HepG2 (cell line): ENCODE data around the gene YEATS4. TPM values are rescaled to one million over a fixed set of nuclear protein-coding genes. Genes with fewer than 3 reads are reported as not detected.
A peak's percentile ranks its signal among the peaks of the same experiment; 100 is the strongest.

Source experiments
- ATF7-NPFF ChIP-seq: sonication (generic); formaldehyde crosslinking; IDR thresholded peaks from 2 replicates; pipeline ENCODE4 v1.8.1; 2023; ENCODE audit warnings: mild to moderate bottlenecking, low read depth, missing genetic modification reagents, moderate library complexity
- CCDC6 ChIP-seq: sonication (generic); formaldehyde crosslinking; IDR thresholded peaks from 2 replicates; pipeline ENCODE4 v1.8.1; 2022; ENCODE audit warnings: mild to moderate bottlenecking, missing genetic modification reagents, moderate library complexity
- MAZ ChIP-seq, 2 experiments: sonication (generic) in 1 of 2; formaldehyde crosslinking in 1 of 2; IDR thresholded peaks; 2 replicates each; pipeline versions ENCODE4 v1.5.0 to v1.6.1; 2012 to 2020; ENCODE audit warnings: low read depth in 2 of 2, mild to moderate bottlenecking in 2 of 2, borderline replicate concordance in 1 of 2, improper control_type of control experiment in 1 of 2, low read length in 1 of 2, missing genetic modification reagents in 1 of 2, moderate library complexity in 1 of 2
- POLR2A ChIP-seq, 2 experiments: IDR thresholded peaks; 2 replicates each; pipeline ENCODE4 v1.6.1; 2011; ENCODE audit warnings: low read depth in 2 of 2, low read length in 2 of 2, mild to moderate bottlenecking in 1 of 2, moderate library complexity in 1 of 2; ENCODE audit not compliant: insufficient read depth in 1 of 2
- RORA ChIP-seq: sonication (generic); formaldehyde crosslinking; IDR thresholded peaks from 2 replicates; pipeline ENCODE4 v1.5.0; 2020; ENCODE audit warnings: mild to moderate bottlenecking, missing genetic modification reagents, moderate library complexity
- SRY ChIP-seq: sonication (generic); formaldehyde crosslinking; IDR thresholded peaks from 2 replicates; pipeline ENCODE4 v1.8.0; 2022; ENCODE audit warnings: mild to moderate bottlenecking, missing genetic modification reagents
- TCF7L2 ChIP-seq: IDR thresholded peaks from 2 replicates; pipeline ENCODE4 v1.6.1; 2011; ENCODE audit warnings: mild to moderate bottlenecking, low read depth, low read length, moderate library complexity
- TRIM24 ChIP-seq: sonication (generic); formaldehyde crosslinking; IDR thresholded peaks from 2 replicates; pipeline ENCODE4 v1.8.0; 2022; ENCODE audit warnings: mild to moderate bottlenecking, missing genetic modification reagents
- ZFY ChIP-seq: sonication (generic); formaldehyde crosslinking; IDR thresholded peaks from 2 replicates; pipeline ENCODE4 v1.4.0; 2020; ENCODE audit warnings: missing genetic modification reagents
- ZKSCAN8 ChIP-seq: IDR thresholded peaks from 2 replicates; pipeline ENCODE4 v1.6.1; 2016; ENCODE audit warnings: borderline replicate concordance, missing genetic modification reagents, missing compliant biosample characterization
- ZSCAN31 ChIP-seq: sonication (generic); formaldehyde crosslinking; IDR thresholded peaks from 2 replicates; pipeline ENCODE4 v1.5.0; 2020; ENCODE audit warnings: low read depth, mild to moderate bottlenecking, missing genetic modification reagents
- polyA plus RNA-seq, 8 experiments: library from polyadenylated mRNA; depleted of rRNA in 3 of 8; stranded (reverse) in 7 of 8; unstranded in 1 of 8; fragments of >200 nt; fragmentation: Illumina TruSeq in 4 of 8; extraction: Trizol in 4 of 8; gene quantifications; 2 replicates each; pipeline versions ENCODE4 v1.2.1 to v1.2.3, GENCODE V29; 2011 to 2016; ENCODE audit warnings: low read depth in 4 of 8, missing spikeins in 1 of 8, mixed read lengths in 1 of 8; ENCODE audit not compliant: insufficient read depth in 1 of 8
- total RNA-seq, 5 experiments: library from RNA; depleted of rRNA; stranded (reverse); fragments of >200 nt; fragmentation: Illumina TruSeq; extraction: Trizol; gene quantifications; 2 replicates each; pipeline ENCODE4 v1.2.3, GENCODE V29; 2016; ENCODE audit warnings: low read depth in 1 of 5
- TF ChIP-seq, protein P1 (sequence below), 2 experiments: sonication (generic) in 1 of 2; formaldehyde crosslinking in 1 of 2; IDR thresholded peaks; 2 replicates each; pipeline versions ENCODE4 v1.4.0 to v1.6.1; 2018 to 2020; ENCODE audit warnings: missing genetic modification reagents in 2 of 2, borderline replicate concordance in 1 of 2, low read depth in 1 of 2, mild to moderate bottlenecking in 1 of 2, missing biosample characterization in 1 of 2
- TF ChIP-seq, protein P2 (sequence below): sonication (generic); formaldehyde crosslinking; IDR thresholded peaks from 2 replicates; pipeline ENCODE4 v1.4.0; 2020; ENCODE audit warnings: missing genetic modification reagents
- TF ChIP-seq, protein P3 (sequence below): sonication (generic); formaldehyde crosslinking; IDR thresholded peaks from 2 replicates; pipeline ENCODE4 v1.4.0; 2020; ENCODE audit warnings: missing genetic modification reagents

YEATS4 gene
- total and polyA plus RNA-seq, 2 of the 13 experiments (the other 11 are each of a cell fraction or from before 2014, with no cell fraction given), result 16.8 to 45.0 TPM

DNA sequence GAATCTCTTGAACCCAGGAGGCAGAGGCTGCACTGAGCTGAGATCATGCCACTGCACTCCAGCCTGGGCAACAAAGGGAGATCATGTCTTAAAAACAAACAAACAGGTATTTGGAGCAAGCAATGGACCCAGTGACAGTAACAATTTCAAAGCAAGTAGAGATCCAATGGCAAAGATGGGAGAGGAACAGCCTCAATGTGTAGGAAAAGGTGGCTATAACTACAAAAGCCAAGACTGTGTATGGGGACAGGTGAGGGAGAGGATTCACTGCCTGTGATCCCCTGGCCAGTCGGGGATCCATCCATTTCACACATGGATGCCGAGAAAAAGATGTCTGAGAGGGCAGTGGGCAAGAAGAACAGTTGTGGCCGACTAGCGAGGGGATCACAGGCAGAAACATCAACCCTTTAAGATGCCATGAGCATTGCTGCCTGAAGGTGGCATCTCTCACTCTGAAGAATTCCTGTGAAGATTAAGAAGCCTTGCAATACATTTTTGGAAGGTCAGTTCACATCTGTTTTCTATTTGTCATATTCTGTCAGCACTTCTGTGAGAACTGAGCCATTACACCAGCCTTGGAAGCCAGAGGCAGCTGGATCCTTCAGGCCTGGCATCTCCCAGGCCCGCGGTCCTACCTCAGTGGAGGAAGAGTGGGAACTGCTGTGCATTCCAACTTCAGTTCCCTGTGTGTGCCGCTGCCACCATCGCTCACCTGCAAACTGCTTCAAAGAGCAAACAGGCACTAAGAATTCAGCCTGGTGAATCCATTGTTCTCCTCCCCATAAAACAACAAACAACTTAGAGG is 56.1 kb downstream of the YEATS4 start (continued):
- TF ChIP-seq MAZ (IDR thresholded peaks at IDR 0.05; ENCODE audit: borderline replicate concordance, low read depth, low read length) (no peak), MAZ (CRISPR knock-in tag; IDR thresholded peaks at IDR 0.05; ENCODE audit: low read depth) (no peak), ATF7-NPFF (CRISPR knock-in tag) (0 out of 2 replicates have a peak, but pooled peaks have one; percentile 11), CCDC6 (CRISPR knock-in tag) (no peak), RORA (CRISPR knock-in tag) (no peak), POLR2A (IDR thresholded peaks at IDR 0.05; ENCODE audit: insufficient read depth in 1 of 2, low read depth in 2 of 2, low read length in 2 of 2) (0 out of 4 replicates have a peak, but pooled peaks of 1 of the 2 experiments have one; percentile 10), SRY (0 out of 2 replicates have a peak, but pooled peaks have one; percentile 69), TRIM24 (CRISPR knock-in tag) (no peak), ZFY (0 out of 2 replicates have a peak, but pooled peaks have one; percentile 29), ZKSCAN8 (CRISPR knock-in tag) (peak; percentile 46; the same call in 1 of the 2 replicates), ZSCAN31 (peak; percentile 49; the same call in 1 of the 2 replicates), TCF7L2 (no peak)
- TF ChIP-seq, protein P1, sequence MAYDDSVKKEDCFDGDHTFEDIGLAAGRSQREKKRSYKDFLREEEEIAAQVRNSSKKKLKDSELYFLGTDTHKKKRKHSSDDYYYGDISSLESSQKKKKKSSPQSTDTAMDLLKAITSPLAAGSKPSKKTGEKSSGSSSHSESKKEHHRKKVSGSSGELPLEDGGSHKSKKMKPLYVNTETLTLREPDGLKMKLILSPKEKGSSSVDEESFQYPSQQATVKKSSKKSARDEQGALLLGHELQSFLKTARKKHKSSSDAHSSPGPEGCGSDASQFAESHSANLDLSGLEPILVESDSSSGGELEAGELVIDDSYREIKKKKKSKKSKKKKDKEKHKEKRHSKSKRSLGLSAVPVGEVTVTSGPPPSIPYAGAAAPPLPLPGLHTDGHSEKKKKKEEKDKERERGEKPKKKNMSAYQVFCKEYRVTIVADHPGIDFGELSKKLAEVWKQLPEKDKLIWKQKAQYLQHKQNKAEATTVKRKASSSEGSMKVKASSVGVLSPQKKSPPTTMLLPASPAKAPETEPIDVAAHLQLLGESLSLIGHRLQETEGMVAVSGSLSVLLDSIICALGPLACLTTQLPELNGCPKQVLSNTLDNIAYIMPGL (CRISPR knock-in tag; IDR thresholded peaks at IDR 0.05; ENCODE audit: borderline replicate concordance in 1 of 2, low read depth in 1 of 2), result peak in 1 of 2 experiments; percentile 59; a peak in 2 of 4 replicates
- TF ChIP-seq, protein P2, sequence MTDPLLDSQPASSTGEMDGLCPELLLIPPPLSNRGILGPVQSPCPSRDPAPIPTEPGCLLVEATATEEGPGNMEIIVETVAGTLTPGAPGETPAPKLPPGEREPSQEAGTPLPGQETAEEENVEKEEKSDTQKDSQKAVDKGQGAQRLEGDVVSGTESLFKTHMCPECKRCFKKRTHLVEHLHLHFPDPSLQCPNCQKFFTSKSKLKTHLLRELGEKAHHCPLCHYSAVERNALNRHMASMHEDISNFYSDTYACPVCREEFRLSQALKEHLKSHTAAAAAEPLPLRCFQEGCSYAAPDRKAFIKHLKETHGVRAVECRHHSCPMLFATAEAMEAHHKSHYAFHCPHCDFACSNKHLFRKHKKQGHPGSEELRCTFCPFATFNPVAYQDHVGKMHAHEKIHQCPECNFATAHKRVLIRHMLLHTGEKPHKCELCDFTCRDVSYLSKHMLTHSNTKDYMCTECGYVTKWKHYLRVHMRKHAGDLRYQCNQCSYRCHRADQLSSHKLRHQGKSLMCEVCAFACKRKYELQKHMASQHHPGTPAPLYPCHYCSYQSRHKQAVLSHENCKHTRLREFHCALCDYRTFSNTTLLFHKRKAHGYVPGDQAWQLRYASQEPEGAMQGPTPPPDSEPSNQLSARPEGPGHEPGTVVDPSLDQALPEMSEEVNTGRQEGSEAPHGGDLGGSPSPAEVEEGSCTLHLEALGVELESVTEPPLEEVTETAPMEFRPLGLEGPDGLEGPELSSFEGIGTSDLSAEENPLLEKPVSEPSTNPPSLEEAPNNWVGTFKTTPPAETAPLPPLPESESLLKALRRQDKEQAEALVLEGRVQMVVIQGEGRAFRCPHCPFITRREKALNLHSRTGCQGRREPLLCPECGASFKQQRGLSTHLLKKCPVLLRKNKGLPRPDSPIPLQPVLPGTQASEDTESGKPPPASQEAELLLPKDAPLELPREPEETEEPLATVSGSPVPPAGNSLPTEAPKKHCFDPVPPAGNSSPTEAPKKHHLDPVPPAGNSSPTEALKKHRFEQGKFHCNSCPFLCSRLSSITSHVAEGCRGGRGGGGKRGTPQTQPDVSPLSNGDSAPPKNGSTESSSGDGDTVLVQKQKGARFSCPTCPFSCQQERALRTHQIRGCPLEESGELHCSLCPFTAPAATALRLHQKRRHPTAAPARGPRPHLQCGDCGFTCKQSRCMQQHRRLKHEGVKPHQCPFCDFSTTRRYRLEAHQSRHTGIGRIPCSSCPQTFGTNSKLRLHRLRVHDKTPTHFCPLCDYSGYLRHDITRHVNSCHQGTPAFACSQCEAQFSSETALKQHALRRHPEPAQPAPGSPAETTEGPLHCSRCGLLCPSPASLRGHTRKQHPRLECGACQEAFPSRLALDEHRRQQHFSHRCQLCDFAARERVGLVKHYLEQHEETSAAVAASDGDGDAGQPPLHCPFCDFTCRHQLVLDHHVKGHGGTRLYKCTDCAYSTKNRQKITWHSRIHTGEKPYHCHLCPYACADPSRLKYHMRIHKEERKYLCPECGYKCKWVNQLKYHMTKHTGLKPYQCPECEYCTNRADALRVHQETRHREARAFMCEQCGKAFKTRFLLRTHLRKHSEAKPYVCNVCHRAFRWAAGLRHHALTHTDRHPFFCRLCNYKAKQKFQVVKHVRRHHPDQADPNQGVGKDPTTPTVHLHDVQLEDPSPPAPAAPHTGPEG (CRISPR knock-in tag), result 0 out of 2 replicates have a peak, but pooled peaks have one; percentile 45
- TF ChIP-seq, protein P3, sequence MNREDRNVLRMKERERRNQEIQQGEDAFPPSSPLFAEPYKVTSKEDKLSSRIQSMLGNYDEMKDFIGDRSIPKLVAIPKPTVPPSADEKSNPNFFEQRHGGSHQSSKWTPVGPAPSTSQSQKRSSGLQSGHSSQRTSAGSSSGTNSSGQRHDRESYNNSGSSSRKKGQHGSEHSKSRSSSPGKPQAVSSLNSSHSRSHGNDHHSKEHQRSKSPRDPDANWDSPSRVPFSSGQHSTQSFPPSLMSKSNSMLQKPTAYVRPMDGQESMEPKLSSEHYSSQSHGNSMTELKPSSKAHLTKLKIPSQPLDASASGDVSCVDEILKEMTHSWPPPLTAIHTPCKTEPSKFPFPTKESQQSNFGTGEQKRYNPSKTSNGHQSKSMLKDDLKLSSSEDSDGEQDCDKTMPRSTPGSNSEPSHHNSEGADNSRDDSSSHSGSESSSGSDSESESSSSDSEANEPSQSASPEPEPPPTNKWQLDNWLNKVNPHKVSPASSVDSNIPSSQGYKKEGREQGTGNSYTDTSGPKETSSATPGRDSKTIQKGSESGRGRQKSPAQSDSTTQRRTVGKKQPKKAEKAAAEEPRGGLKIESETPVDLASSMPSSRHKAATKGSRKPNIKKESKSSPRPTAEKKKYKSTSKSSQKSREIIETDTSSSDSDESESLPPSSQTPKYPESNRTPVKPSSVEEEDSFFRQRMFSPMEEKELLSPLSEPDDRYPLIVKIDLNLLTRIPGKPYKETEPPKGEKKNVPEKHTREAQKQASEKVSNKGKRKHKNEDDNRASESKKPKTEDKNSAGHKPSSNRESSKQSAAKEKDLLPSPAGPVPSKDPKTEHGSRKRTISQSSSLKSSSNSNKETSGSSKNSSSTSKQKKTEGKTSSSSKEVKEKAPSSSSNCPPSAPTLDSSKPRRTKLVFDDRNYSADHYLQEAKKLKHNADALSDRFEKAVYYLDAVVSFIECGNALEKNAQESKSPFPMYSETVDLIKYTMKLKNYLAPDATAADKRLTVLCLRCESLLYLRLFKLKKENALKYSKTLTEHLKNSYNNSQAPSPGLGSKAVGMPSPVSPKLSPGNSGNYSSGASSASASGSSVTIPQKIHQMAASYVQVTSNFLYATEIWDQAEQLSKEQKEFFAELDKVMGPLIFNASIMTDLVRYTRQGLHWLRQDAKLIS, result no peak
